Measurements from ENCODE around the gene HOXC12. TPM values are rescaled to one million over a fixed set of nuclear protein-coding genes. Genes with fewer than 3 reads are reported as not detected.

The HOXC12 gene
- total RNA-seq, 2 experiments from 2014 or later, result not detected

GRCh38 chr12:53953831-53954693 lies 641 bp upstream of the HOXC12 start:
- ChIA-PET CTCF (interaction anchor here (1.0 kb wide), 1 partner anchor 208 kb away, joined by 3 read pairs; no protein-coding TSS in a partner anchor), POLR2A (no interaction called here)

GRCh38 chr12:53955036-53955775 lies 503 bp downstream of the HOXC12 start:
- POLR2A ChIA-PET, result no interaction called here
- CTCF ChIA-PET, result interaction anchor here (1.0 to 1.1 kb wide), 2 partner anchors 39 to 209 kb away, joined by 3 read pairs; no protein-coding TSS in a partner anchor

GRCh38 chr12:53955776-53956250 lies 1.1 kb downstream of the HOXC12 start:
- CTCF ChIA-PET, result interaction anchor here (1.1 kb wide), 1 partner anchor 38 kb away, joined by 3 read pairs; no protein-coding TSS in a partner anchor
- POLR2A ChIA-PET, result no interaction called here

GRCh38 chr12:53956251-53956887 lies 1.7 kb downstream of the HOXC12 start:
- POLR2A ChIA-PET, result no interaction called here
- CTCF ChIA-PET, result interaction anchor here (1.1 kb wide), 1 partner anchor 37 kb away, joined by 3 read pairs; no protein-coding TSS in a partner anchor

DNA sequence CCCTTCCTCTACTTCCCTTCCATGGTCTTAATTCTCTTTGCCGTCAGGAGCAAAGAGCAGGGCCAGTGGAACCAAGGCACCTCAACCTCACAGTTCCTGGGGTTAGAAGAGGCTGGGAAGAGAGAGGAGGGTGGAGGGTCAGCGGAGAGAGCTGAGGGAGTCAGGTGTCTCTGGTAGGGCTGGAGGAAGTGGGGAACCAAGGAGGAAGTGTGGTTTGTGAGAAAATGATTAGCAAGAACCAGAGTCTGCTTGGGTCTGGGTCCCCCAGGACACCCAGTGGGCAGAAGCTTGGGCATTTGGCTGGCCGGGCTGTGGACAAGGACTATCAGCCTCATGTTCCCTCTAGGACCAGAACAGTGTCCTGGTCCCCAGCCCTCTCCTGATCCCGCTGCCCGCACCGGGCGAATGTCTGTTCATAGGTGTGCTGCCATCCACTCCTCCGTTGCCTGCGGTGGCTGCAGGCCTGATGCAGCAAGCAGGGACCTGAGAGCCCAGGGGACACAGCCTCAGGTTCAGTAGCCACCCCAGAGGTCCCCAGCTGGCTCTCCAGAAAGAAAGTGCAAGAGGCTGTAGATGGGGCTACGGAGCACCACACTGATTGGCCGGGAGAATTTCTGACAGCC lies 2.3 kb downstream of the HOXC12 start:
- POLR2A ChIA-PET, result no interaction called here
- CTCF ChIA-PET, result no interaction called here

- POLR2A ChIA-PET, result no interaction called here
- CTCF ChIA-PET, result no interaction called here
Measured at GRCh38 chr12:53958128-53958527, 3.4 kb downstream of the HOXC12 start.

- POLR2A ChIA-PET, result no interaction called here
- CTCF ChIA-PET, result interaction anchor here (0.6 kb wide), 1 partner anchor 241 kb away, joined by 3 read pairs; no protein-coding TSS in a partner anchor
Measured at GRCh38 chr12:53959314-53959713, 4.6 kb downstream of the HOXC12 start.

GRCh38 chr12:53960187-53961024 lies 5.7 kb downstream of the HOXC12 start:
- POLR2A ChIA-PET, result no interaction called here
- CTCF ChIA-PET, result no interaction called here

DNA sequence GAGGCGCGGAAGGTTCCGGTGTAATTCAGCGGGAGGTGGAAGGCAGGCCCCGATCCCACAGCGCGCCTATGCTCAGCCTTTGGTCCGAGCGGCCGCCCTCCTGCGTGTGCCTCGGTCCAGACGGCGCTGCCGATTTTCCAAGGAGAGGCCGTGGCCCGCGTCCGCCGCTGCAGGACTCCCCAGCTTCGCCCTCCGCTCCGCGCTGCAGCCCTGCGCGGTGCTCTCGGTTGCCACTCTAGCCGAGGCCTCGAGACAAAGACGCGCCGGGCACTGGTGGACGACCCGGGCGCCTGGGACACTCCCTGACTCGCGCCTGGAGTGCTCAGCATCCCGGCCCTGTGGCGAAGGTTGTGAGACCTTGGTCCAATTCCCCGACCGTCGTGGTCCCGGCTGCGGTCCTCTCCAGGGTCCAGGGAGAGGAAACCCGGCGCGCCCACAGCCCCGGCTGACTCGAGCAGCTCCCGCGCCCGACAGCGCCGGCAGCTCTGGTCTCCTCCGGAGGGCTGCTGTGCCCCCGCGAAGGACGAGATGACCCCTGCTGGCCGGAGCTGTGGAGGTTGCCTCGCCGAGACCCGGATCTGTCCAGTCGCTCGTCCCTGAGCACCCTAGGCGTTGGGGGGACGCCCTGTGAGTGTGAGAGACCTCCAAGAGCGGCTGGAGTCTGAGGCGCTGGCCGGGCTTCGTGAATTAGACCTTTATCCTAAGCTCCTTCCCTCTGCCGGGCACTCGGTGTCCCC lies 6.5 kb downstream of the HOXC12 start:
- ChIA-PET POLR2A (no interaction called here), CTCF (no interaction called here)

DNA sequence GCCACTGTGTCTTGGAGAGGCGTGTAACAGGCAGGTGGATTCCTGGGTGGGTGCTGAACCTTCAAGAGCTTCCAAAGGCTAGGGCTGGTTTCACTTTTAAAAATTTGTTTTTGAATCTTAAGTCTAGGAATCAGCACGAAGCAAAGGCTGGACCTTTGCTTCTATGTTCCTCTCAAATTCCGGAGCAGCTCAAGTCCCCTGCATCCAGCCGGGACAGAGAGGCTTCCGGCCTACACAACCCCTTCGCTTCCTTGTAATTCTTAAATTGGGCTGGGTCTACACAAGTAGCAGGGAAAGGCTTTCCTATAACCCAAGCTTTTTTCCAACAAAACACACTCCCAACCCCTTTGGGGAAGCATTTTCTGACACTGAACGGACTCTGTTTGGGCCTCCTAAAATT lies 8.3 kb downstream of the HOXC12 start:
- ChIA-PET POLR2A (no interaction called here), CTCF (no interaction called here)

GRCh38 chr12:53963434-53964314 lies 9.0 kb downstream of the HOXC12 start:
- POLR2A ChIA-PET, result no interaction called here
- CTCF ChIA-PET, result interaction anchor here (1.3 kb wide), 1 partner anchor 43 kb away, joined by 4 read pairs; no protein-coding TSS in a partner anchor

GRCh38 chr12:53964315-53964713 lies 9.6 kb downstream of the HOXC12 start:
- ChIA-PET CTCF (interaction anchor here (1.3 kb wide), 1 partner anchor 42 kb away, joined by 4 read pairs; no protein-coding TSS in a partner anchor), POLR2A (no interaction called here)

DNA sequence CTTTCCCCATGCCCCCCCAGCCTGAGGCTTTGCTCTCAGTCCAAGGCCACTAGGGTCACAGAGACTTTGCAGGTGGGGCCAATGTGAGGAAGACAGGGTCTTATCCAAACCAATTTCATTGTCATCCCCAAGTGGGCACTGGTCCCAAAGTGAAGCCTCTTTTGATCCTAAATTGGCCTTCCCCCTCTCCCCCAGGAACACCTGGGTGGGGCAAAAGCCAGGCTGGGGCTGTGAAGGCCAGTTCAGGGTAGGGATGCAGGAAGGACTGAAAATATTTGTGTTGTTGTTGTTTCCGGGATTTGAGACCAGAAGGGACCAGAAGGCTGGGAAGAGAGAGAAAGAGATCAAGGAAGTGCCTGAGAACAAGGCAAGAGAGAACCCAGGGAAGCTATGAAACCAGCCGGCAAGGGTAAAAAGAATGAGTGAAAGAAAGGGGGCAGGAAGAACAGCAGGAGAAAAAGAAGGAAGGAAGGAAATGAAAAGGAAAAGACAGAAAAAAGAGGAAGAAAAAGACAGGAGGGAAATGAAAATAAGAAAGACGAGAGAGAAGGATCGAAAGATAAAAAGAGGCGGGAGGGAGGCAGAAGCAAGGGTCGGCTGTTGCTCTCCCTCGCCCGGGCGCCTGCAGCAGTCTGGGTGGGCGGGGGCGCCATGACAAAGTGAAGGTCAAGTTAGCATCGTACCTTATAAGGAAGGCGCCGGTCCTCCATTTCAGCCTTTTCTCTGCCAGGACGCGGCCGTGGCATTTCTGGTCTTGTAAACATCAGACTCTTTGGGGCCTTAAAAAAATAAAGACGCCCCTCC lies 10.8 kb downstream of the HOXC12 start:
- ChIA-PET POLR2A (no interaction called here), CTCF (no interaction called here)

- CTCF ChIA-PET, result no interaction called here
- POLR2A ChIA-PET, result no interaction called here
Measured at GRCh38 chr12:53966085-53966384, 11.3 kb downstream of the HOXC12 start.

GRCh38 chr12:53966385-53967133 lies 11.9 kb downstream of the HOXC12 start:
- POLR2A ChIA-PET, result no interaction called here
- CTCF ChIA-PET, result no interaction called here

GRCh38 chr12:53967421-53967925 lies 12.8 kb downstream of the HOXC12 start:
- ChIA-PET CTCF (no interaction called here), POLR2A (no interaction called here)

Data from activated CD8-positive, alpha-beta memory T cell treated with anti-CD3 and anti-CD28 coated beads for 36 hours (primary cell).